ENCODE results near the gene CLIP2.
"Not testable (repeated sequence)": the region's sequence is repeated elsewhere in the genome, so short reads cannot be mapped to it uniquely, and the experiment has no call there.

CLIP2 gene

DNA sequence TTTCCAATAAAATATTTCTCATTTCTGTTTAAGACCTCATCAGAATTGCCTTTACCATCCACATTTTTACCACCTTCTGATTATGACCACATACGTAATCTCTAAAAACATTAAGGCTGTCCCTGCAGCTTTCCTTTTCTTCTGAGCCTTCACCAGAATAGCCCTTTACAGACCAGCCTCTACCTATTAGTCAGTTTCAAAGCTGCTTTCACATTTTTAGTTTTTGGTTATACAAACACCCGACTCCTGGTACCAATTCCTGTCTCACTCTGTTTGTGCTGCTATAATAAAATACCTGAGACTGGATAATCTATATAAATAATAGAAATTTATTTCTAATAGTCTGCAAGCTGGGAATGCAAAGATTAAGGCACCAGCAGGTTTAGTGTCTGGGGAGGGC, 149.1 kb downstream of the CLIP2 start:
- no peak overlapping the region for H2AFZ ChIP-seq (ENCODE audit: low read depth, low read length)
- no peaks in the 10 kb centered on the region for H3K27me3 ChIP-seq (ENCODE audit: insufficient read depth, low read length, poor library complexity)
- no peak overlapping the region for H3K9ac ChIP-seq (ENCODE audit: low read depth, low read length)
- no peaks in the 10 kb centered on the region for H4K20me1 ChIP-seq (ENCODE audit: insufficient read depth, low read length)
- H3K9me3 ChIP-seq (ENCODE audit: insufficient read depth, low read length, severe bottlenecking), result peaks cover 5% of the 10 kb centered on the region
- no peaks in the 10 kb centered on the region for H3K36me3 ChIP-seq (ENCODE audit: insufficient read depth, low read length)
- ATAC-seq (ENCODE audit: insufficient read depth, low read depth) (no peak), DNase-seq (no peak)
- no peak overlapping the region for H3K4me2 ChIP-seq (ENCODE audit: insufficient read depth, low read length)
- H3K79me2 ChIP-seq (ENCODE audit: insufficient read depth, low read length), result no peaks in the 10 kb centered on the region
- TF ChIP-seq, protein P1, sequence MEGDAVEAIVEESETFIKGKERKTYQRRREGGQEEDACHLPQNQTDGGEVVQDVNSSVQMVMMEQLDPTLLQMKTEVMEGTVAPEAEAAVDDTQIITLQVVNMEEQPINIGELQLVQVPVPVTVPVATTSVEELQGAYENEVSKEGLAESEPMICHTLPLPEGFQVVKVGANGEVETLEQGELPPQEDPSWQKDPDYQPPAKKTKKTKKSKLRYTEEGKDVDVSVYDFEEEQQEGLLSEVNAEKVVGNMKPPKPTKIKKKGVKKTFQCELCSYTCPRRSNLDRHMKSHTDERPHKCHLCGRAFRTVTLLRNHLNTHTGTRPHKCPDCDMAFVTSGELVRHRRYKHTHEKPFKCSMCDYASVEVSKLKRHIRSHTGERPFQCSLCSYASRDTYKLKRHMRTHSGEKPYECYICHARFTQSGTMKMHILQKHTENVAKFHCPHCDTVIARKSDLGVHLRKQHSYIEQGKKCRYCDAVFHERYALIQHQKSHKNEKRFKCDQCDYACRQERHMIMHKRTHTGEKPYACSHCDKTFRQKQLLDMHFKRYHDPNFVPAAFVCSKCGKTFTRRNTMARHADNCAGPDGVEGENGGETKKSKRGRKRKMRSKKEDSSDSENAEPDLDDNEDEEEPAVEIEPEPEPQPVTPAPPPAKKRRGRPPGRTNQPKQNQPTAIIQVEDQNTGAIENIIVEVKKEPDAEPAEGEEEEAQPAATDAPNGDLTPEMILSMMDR (IDR thresholded peaks at IDR 0.05; ENCODE audit: borderline replicate concordance, extremely low read depth, low read length, poor library complexity, severe bottlenecking), result no peak
- H3K4me1 ChIP-seq (ENCODE audit: insufficient read depth, low read length), result no peaks in the 10 kb centered on the region
- H3K27ac ChIP-seq (ENCODE audit: low read length), result no peak overlapping the region
- H3K4me3 ChIP-seq (ENCODE audit: low read depth in 1 of 2, low read length in 2 of 2), result no peak overlapping the region

- Histone ChIP-seq H3K9ac (ENCODE audit: low read depth, low read length) (no peak overlapping the region), H2AFZ (ENCODE audit: low read depth, low read length) (no peak overlapping the region), H3K79me2 (ENCODE audit: insufficient read depth, low read length) (no peaks in the 10 kb centered on the region), H3K9me3 (ENCODE audit: insufficient read depth, low read length, severe bottlenecking) (peaks cover 5% of the 10 kb centered on the region), H3K36me3 (ENCODE audit: insufficient read depth, low read length) (no peaks in the 10 kb centered on the region), H4K20me1 (ENCODE audit: insufficient read depth, low read length) (no peaks in the 10 kb centered on the region), H3K27me3 (ENCODE audit: insufficient read depth, low read length, poor library complexity) (no peaks in the 10 kb centered on the region), H3K4me1 (ENCODE audit: insufficient read depth, low read length) (no peaks in the 10 kb centered on the region), H3K4me2 (ENCODE audit: insufficient read depth, low read length) (no peak overlapping the region), H3K4me3 (ENCODE audit: low read depth in 1 of 2, low read length in 2 of 2) (no peak overlapping the region), H3K27ac (ENCODE audit: low read length) (no peak overlapping the region)
- ATAC-seq (ENCODE audit: insufficient read depth, low read depth) (no peak), DNase-seq (no peak)
- no peak for TF ChIP-seq EZH2 (IDR thresholded peaks at IDR 0.05; ENCODE audit: borderline replicate concordance, low read depth, low read length, severe bottlenecking)
- TF ChIP-seq, protein P1 (IDR thresholded peaks at IDR 0.05; ENCODE audit: borderline replicate concordance, extremely low read depth, low read length, poor library complexity, severe bottlenecking), result no peak
These were observed 150.3 kb downstream of the CLIP2 start for GRCh38 chr7:74439541-74439940.

- not testable (repeated sequence) for H3K27ac ChIP-seq (ENCODE audit: low read length); H4K20me1 ChIP-seq (ENCODE audit: insufficient read depth, low read length); H3K4me2 ChIP-seq (ENCODE audit: insufficient read depth, low read length); H3K79me2 ChIP-seq (ENCODE audit: insufficient read depth, low read length); H2AFZ ChIP-seq (ENCODE audit: low read depth, low read length); H3K4me3 ChIP-seq (ENCODE audit: low read depth in 1 of 2, low read length in 2 of 2); H3K9me3 ChIP-seq (ENCODE audit: insufficient read depth, low read length, severe bottlenecking); H3K9ac ChIP-seq (ENCODE audit: low read depth, low read length); H3K27me3 ChIP-seq (ENCODE audit: insufficient read depth, low read length, poor library complexity); H3K36me3 ChIP-seq (ENCODE audit: insufficient read depth, low read length); ATAC-seq (ENCODE audit: insufficient read depth, low read depth); H3K4me1 ChIP-seq (ENCODE audit: insufficient read depth, low read length); DNase-seq
These were observed 150.9 kb downstream of the CLIP2 start for GRCh38 chr7:74440143-74440542.

DNA sequence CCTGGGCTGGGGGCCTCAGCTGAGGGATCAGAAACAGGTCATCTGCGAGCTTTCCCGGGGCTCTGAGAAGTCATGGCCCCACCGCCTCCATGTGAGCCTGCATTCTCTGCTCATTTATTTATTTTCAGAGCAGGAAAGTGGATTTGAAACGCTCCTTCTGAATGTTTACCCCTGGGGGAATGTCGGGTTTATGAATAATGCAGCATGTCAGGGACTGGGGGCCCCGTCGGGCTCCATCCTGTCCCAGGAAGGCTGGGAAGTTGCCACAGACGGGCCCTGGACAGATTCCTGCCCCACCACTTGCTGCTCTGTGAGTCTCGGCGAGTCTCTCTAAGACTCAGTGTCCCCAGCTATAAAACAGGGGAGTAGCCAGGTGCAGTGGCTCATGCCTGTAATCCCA, 152.6 kb downstream of the CLIP2 start:
- ATAC-seq (ENCODE audit: insufficient read depth, low read depth), result no peak
- no peak overlapping the region for H2AFZ ChIP-seq (ENCODE audit: low read depth, low read length)
- no peaks in the 10 kb centered on the region for H4K20me1 ChIP-seq (ENCODE audit: insufficient read depth, low read length)
- H3K27me3 ChIP-seq (ENCODE audit: insufficient read depth, low read length, poor library complexity), result no peaks in the 10 kb centered on the region
- H3K27ac ChIP-seq (ENCODE audit: low read length), result no peak overlapping the region
- no peak overlapping the region for H3K4me3 ChIP-seq (ENCODE audit: low read depth in 1 of 2, low read length in 2 of 2)
- H3K9me3 ChIP-seq (ENCODE audit: insufficient read depth, low read length, severe bottlenecking), result peaks cover 5% of the 10 kb centered on the region
- no peak for TF ChIP-seq EZH2 (IDR thresholded peaks at IDR 0.05; ENCODE audit: borderline replicate concordance, low read depth, low read length, severe bottlenecking)
- TF ChIP-seq, protein P1 (IDR thresholded peaks at IDR 0.05; ENCODE audit: borderline replicate concordance, extremely low read depth, low read length, poor library complexity, severe bottlenecking), result no peak
- H3K9ac ChIP-seq (ENCODE audit: low read depth, low read length), result no peak overlapping the region
- no peak overlapping the region for H3K4me2 ChIP-seq (ENCODE audit: insufficient read depth, low read length)
- no peaks in the 10 kb centered on the region for H3K4me1 ChIP-seq (ENCODE audit: insufficient read depth, low read length)
- DNase-seq, result no peak
- no peaks in the 10 kb centered on the region for H3K36me3 ChIP-seq (ENCODE audit: insufficient read depth, low read length)
- no peaks in the 10 kb centered on the region for H3K79me2 ChIP-seq (ENCODE audit: insufficient read depth, low read length)
